CD4-positive, alpha-beta T cell (primary cell): Measurements from ENCODE around the gene SAMM50. TPM values are rescaled to one million over a fixed set of nuclear protein-coding genes. Genes with fewer than 3 reads are reported as not detected.

Experiments used
- ATAC-seq: fragments of 200-7000 bp; cut with Tn5 transposase; one replicate; pipeline ENCODE4 v1.10.0; 2022; ENCODE audit warnings: mild to moderate bottlenecking; ENCODE audit not compliant: poor library complexity
- CTCF ChIA-PET: fragments of 350-600 bp; sonication (Branson Sonifier 250); formaldehyde crosslinking; loops from one replicate; lab custom pipeline; 2021; ENCODE audit warnings: antibody characterized with exemption, inconsistent platforms; lab: Charles Lee
- POLR2A ChIA-PET: fragments of 350-600 bp; sonication (Branson Sonifier 250); formaldehyde crosslinking; loops from one replicate; lab custom pipeline; 2021; ENCODE audit warnings: antibody characterized with exemption, inconsistent platforms; lab: Charles Lee
- DNase-seq, 14 experiments: peaks; one replicate each; pipeline ENCODE4 v3.0.0-alpha.2; 2013 to 2020; ENCODE audit warnings: mixed read lengths in 2 of 14
- H3K27ac ChIP-seq, 2 donors: one replicate each; pipeline versions ENCODE4 v1.5.1 to v1.7.0; 2013; ENCODE audit warnings: low read length in 2 of 2, low read depth in 1 of 2, mild to moderate bottlenecking in 1 of 2
- H3K27me3 ChIP-seq, 2 experiments: 1 replicate in 1 of 2; 2 replicates in 1 of 2; pipeline versions ENCODE4 v1.6.1 to v1.7.0; 2013; ENCODE audit warnings: low read length in 2 of 2, control low read depth in 1 of 2, mild to moderate bottlenecking in 1 of 2, moderate library complexity in 1 of 2; ENCODE audit not compliant: insufficient read depth in 2 of 2, control insufficient read depth in 1 of 2
- H3K36me3 ChIP-seq: one replicate; pipeline ENCODE4 v1.6.1; 2013; ENCODE audit warnings: low read length, control low read depth; ENCODE audit not compliant: insufficient read depth
- H3K4me1 ChIP-seq: one replicate; pipeline ENCODE4 v1.6.1; 2013; ENCODE audit warnings: low read length, control low read depth; ENCODE audit not compliant: insufficient read depth
- H3K4me3 ChIP-seq: one replicate; pipeline ENCODE4 v1.5.1; 2013; ENCODE audit warnings: mild to moderate bottlenecking, low read length, moderate library complexity
- H3K9me3 ChIP-seq, 2 experiments: 1 replicate in 1 of 2; 2 replicates in 1 of 2; pipeline versions ENCODE4 v1.6.1 to v1.7.0; 2013; ENCODE audit warnings: low read length in 2 of 2, mild to moderate bottlenecking in 2 of 2, control low read depth in 1 of 2, moderate library complexity in 1 of 2; ENCODE audit not compliant: control insufficient read depth in 1 of 2, insufficient read depth in 1 of 2
- H3K27ac Mint-ChIP-seq: one replicate; pipeline ENCODE4 v1.8.0; 2020; ENCODE audit warnings: mixed read lengths
- H3K27me3 Mint-ChIP-seq: one replicate; pipeline ENCODE4 v1.8.0; 2021; ENCODE audit warnings: mixed read lengths
- H3K36me3 Mint-ChIP-seq: one replicate; pipeline ENCODE4 v1.8.0; 2021; ENCODE audit warnings: low read depth, mixed read lengths
- H3K4me1 Mint-ChIP-seq: one replicate; pipeline ENCODE4 v1.8.0; 2021; ENCODE audit warnings: low read depth, mixed read lengths
- H3K4me3 Mint-ChIP-seq: one replicate; pipeline ENCODE4 v1.8.0; 2020; ENCODE audit warnings: mild to moderate bottlenecking, mixed read lengths
- H3K9me3 Mint-ChIP-seq: one replicate; pipeline ENCODE4 v1.8.0; 2020; ENCODE audit warnings: mixed read lengths
- CTCF ChIP-seq: fragments of 200-600 bp; IDR thresholded peaks from one replicate; pipeline ENCODE4 v1.8.0; 2022; ENCODE audit warnings: antibody characterized with exemption, mild to moderate bottlenecking
- intact Hi-C, 2 experiments: fragments of 100-400 bp; cut with DNase I in 1 of 2; cut with micrococcal nuclease in 1 of 2; formaldehyde crosslinking; loops; one replicate each; pipeline versions ENCODE4 v1.15.1 to v1.9.0; 2023 to 2025; cut with DNase I, micrococcal nuclease
- total RNA-seq, 174 experiments: library from RNA in 2 of 174; stranded (reverse) in 2 of 174; gene quantifications; one replicate each; pipeline ENCODE4 v1.2.3 and lab custom pipeline; 2021 to 2026

Gene SAMM50
- total RNA-seq, 2 experiments from 2014 or later, result 15.2 to 18.0 TPM

GRCh38 chr22:43923191-43923590 lies 32.1 kb upstream of the SAMM50 start:
- Histone ChIP-seq H3K4me3 (peak overlapping the region; percentile 47), H3K36me3 (no peaks in the 10 kb centered on the region), H3K27ac (no peak overlapping the region), H3K27me3 (peaks cover 17 to 25% of the 10 kb centered on the region in 2 experiments), H3K4me1 (peaks cover 15% of the 10 kb centered on the region), H3K9me3 (peaks cover 0 to 10% of the 10 kb centered on the region in 2 experiments)
- Mint-ChIP-seq H3K27ac (no peak overlapping the region), H3K9me3 (no peaks in the 10 kb centered on the region), H3K27me3 (peaks cover 44% of the 10 kb centered on the region), H3K4me1 (peaks cover 5% of the 10 kb centered on the region), H3K36me3 (no peaks in the 10 kb centered on the region), H3K4me3 (peak overlapping the region; percentile 93)
- POLR2A ChIA-PET, result interaction anchor here (1.5 kb wide), 1 partner anchor 32 kb away, joined by 5 read pairs; the partner anchor contains the start of gene SAMM50
- intact Hi-C loops, result no loop called here
- peak in 2 of 14 experiments; percentile 1 to 14 for DNase-seq
- peak; percentile 27 for ATAC-seq
- CTCF ChIA-PET, result no interaction called here
- no peak for TF ChIP-seq CTCF

DNA sequence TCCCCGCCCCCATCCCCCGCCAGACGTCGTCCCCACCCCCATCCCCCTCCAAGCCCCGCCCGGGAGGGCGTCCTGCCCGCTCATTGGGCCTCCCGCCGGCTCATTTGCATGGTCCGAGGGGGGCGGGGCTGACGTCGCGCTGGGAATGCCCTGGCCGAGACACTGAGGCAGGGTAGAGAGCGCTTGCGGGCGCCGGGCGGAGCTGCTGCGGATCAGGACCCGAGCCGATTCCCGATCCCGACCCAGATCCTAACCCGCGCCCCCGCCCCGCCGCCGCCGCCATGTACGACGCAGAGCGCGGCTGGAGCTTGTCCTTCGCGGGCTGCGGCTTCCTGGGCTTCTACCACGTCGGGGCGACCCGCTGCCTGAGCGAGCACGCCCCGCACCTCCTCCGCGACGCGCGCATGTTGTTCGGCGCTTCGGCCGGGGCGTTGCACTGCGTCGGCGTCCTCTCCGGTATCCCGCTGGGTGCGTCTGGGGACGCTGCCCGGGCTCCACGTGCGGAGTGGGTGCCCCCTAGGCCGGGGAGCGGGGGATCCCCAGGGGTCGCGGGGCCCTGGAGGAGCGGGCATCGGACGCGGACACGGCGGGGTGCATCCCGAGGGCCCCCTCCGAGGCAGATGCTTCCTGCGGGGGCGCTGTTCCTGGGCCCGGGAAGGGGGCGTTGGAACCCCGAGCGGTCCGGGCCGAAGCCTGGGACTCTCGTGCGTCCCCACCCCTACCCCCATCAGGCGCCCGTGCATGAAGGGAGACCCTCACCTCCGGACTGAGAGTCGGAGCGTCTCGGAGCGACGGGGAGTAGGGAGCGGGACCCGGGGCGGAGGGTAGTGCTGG lies 31.4 kb upstream of the SAMM50 start, which contains the start of gene PNPLA3:
Gene PNPLA3 (plus strand): TSS at position 175 of the 834 bp plus-strand sequence. CDS start 107 bp downstream, at position 282.
- Histone ChIP-seq H3K4me3 (peak within 1 kb of the TSS; percentile 47), H3K36me3 (no peaks in the 10 kb centered on the region), H3K27ac (no peak within 1 kb of the TSS), H3K9me3 (peaks cover 0 to 10% of the 10 kb centered on the region in 2 experiments), H3K27me3 (peaks cover 17 to 26% of the 10 kb centered on the region in 2 experiments), H3K4me1 (peaks cover 15% of the 10 kb centered on the region)
- ATAC-seq, result peak; percentile 93
- TF ChIP-seq CTCF, result no peak
- H3K36me3 Mint-ChIP-seq, result no peaks in the 10 kb centered on the region
- peak within 1 kb of the TSS; percentile 93 for H3K4me3 Mint-ChIP-seq
- peaks cover 44% of the 10 kb centered on the region for H3K27me3 Mint-ChIP-seq
- H3K4me1 Mint-ChIP-seq, result peaks cover 5% of the 10 kb centered on the region
- no peak within 1 kb of the TSS for H3K27ac Mint-ChIP-seq
- intact Hi-C loops, result no loop called here
- no peaks in the 10 kb centered on the region for H3K9me3 Mint-ChIP-seq
- ChIA-PET POLR2A (interaction anchor here (1.5 kb wide), 1 partner anchor 31 kb away, joined by 5 read pairs; the partner anchor contains the start of gene SAMM50), CTCF (no interaction called here)
- DNase-seq, result peak; percentile 39 to 87 (median 71)

GRCh38 chr22:43924877-43925276 lies 30.4 kb upstream of the SAMM50 start:
- Mint-ChIP-seq H3K27me3 (peaks cover 36% of the 10 kb centered on the region), H3K36me3 (no peaks in the 10 kb centered on the region), H3K27ac (no peak overlapping the region), H3K9me3 (no peaks in the 10 kb centered on the region), H3K4me3 (peak overlapping the region; percentile 73), H3K4me1 (peaks cover 5% of the 10 kb centered on the region)
- Histone ChIP-seq H3K36me3 (no peaks in the 10 kb centered on the region), H3K4me1 (peaks cover 15% of the 10 kb centered on the region), H3K27ac (no peak overlapping the region), H3K27me3 (peaks cover 17 to 22% of the 10 kb centered on the region in 2 experiments), H3K9me3 (peaks cover 0 to 10% of the 10 kb centered on the region in 2 experiments), H3K4me3 (no peak overlapping the region)
- TF ChIP-seq CTCF, result no peak
- ChIA-PET CTCF (no interaction called here), POLR2A (no interaction called here)
- ATAC-seq (no peak), DNase-seq (no peak)
- intact Hi-C loops, result no loop called here
